GM18520 (cell line): ENCODE measurements around the gene SSX1.
"Not testable (repeated sequence)": the region's sequence is repeated elsewhere in the genome, so short reads cannot be mapped to it uniquely, and the experiment has no call there.

Source experiments
- ATAC-seq: cut with Tn5 transposase; IDR thresholded peaks from one replicate; pipeline ENCODE4 v1.9.1; 2021; ENCODE audit not compliant: unreplicated experiment

The SSX1 gene, protein sequence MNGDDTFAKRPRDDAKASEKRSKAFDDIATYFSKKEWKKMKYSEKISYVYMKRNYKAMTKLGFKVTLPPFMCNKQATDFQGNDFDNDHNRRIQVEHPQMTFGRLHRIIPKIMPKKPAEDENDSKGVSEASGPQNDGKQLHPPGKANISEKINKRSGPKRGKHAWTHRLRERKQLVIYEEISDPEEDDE

DNA sequence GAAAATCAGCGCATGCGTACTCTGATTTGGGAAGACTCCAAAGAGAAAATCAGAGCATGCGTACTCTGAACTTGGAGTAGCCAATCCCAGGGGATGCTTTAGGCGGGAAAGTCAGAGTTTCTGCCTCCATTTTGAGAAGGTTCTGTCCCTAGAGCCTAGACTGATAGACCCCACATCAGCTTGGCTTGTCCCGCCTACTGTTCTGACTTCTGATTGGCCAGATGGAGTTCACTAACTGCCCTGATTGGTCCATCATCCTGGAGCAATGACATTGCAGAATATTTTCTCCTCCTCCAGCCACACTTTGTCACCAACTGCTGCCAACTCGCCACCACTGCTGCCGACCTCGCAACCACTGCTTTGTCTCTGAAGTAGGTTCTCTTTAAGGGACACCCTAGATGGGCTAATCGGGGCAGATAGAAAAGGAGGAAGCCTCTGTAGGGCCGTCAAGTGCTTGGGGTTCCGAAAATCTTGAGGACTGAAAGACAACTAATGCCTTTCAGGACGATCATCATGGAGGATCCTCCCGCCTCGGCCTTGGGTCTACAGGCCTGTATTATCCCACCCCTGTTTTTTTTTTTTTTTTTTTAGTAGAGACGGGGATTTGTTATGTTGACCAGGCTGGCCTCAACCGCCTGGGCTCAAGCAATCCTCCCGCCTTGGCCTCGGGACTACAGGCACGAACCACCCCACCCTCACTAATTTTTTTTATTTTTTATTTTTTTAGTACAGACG is at the start of gene SSX1:
Gene SSX1 (plus strand): TSS at position 331 of the 735 bp plus-strand sequence. CDS start 1,850 bp downstream, outside the sequence.
- ATAC-seq: not testable (repeated sequence)

DNA sequence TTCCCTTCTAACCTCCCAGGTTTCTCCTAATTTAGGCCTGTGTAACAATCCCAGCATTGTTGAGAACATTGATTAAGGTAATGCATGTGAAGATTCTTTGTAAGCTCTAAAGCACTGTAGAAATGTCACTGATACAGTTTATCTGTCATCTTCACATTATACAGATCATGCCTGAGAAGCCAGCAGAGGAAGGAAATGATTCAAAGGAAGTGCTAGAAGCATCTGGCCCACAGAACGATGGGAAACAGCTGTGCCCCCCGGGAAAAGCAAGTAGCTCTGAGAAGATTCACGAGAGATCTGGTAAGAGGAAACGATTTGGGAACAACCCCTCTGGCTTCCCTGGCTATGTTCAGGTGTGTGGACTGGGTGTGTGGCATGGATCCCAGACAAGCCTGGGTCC is 40.9 kb upstream of the SSX1 start:
- ATAC-seq: not testable (repeated sequence)

DNA sequence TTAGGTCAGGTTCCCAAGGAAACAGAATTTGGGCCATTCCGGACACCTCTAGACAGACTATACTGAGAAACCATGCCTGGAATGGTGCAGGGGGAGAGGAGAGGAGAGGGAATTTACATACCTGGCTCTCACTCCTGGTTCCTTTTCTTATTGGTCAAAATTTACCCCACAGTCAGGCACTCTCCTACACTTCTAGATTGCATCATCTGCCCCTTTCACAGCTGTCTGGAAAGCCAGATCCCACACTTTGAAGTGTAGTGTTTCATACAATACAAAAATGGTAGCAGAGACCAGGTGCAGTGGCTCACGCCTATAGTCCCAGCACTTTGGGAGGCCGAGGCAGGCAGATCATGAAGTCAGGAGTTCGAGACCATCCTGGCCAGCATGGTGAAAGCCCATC is 31.0 kb upstream of the SSX1 start:
- ATAC-seq: not testable (repeated sequence)

DNA sequence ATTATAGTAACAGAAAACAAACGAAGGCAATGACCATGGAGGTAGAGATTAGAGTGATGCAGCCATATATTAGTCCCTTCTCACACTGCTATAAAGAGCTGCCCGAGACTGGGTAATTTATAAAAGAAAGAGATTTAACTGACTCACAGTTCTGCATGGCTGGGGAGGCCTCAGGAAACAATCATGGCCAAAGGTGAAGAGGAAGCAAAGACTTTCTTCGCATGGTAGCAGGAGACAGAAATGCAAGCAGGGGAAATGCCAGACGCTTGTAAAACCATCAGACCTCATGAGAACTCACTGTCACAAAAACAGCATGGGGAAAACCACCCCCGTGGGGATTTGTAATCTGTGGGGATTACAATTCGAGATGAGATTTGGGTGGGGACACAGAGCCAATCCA is 2.2 kb upstream of the SSX1 start:
- not testable (repeated sequence) for ATAC-seq

DNA sequence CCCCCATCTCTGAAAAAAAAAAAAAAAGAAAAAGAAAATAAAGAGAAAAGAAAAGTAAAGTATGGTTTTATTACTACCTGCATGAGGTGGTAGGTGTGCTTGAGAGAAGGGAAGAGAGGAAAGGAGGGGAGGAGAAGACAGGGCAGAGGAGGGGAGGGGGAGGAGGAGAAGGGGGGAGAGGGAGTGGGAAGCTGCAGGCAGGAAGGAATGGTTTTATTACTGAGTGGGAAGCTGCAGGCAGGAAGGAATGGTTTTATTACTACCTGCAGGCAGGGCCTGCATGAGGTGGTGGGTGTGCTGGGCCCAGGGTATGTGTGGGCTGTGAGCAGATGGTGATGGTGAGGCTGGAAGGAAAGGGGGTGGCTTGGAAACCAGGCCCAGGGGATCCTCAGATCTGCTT is 19.2 kb downstream of the SSX1 start:
- ATAC-seq: not testable (repeated sequence)

DNA sequence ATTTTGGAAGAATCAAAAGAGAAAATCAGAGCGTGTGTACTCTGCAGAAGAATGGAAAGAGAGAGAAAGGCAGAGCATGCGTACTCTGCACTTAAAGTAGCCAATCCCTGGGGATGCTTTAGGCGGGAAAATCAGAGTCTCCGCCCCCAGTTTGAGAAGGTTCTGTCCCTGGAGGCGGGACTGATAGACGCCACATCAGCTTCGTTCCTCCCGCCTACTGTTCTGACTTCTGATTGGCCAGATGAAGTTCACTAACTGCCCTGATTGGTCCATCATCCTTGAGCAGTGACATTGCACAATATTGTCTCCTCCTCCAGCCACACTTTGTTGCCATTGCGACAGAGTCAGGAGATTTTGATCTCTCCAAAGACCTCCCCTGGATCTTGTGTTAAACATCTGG is 23.8 kb downstream of the SSX1 start:
- ATAC-seq: no peak

DNA sequence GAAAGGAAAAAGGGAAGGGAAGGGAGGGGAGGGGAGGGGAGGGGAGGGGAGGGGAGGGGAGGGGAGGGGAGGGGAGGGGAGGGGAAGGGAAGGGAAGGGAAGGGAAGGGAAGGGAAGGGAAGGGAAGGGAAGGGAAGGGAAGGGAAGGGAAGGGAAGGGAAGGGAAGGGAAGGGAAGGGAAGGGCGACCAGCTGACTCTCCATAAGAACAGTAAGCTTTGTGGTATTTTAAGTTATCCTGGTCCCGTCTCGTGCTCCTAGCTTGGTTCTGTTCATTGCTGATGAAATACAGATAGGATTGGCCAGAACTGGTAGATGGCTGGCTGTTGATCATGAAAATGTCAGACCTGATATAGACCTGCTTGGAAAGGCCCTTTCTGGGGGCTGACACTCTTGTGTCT is 25.5 kb downstream of the SSX1 start:
- ATAC-seq: not testable (repeated sequence)

DNA sequence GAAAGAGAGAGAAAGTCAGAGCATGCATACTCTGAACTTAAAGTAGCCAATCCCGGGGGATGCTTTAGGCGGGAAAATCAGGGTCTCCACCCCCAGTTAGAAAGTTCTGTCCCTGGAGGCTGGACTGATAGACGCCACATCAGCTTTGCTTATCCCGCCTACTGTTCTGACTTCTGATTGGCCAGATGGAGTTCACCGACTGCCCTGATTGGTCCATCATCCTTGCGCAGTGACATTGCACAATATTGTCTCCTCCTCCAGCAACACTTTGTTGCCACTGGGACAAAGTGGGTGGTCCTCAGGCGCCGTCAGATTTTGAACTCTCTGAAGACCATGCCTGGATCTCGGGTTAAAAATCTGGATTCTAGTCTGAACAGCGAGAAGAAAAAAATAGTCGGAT is 51.0 kb downstream of the SSX1 start:
- ATAC-seq: no peak

DNA sequence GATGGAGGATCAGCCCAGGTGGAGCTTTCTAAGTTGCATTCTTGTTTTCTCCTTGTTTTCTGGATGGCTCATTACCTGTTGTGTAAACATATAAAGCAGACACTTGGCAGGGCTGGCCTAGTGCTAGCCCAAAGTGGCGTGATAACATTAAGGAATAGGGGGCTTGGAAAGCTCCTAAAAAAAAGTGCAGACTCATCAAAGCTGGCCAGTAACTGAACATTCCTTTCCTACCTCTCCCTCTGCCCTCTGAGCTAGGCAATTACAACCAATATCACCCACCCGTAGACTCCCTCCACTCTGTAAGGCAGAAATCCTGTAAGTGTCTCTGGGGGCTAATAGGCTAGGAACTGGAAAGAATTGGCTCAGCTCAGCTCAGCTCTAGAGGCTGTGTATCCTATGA is 58.8 kb downstream of the SSX1 start:
- not testable (repeated sequence) for ATAC-seq
